ENCODE measurements around the gene AP5S1.

- TF ChIP-seq, protein P1, sequence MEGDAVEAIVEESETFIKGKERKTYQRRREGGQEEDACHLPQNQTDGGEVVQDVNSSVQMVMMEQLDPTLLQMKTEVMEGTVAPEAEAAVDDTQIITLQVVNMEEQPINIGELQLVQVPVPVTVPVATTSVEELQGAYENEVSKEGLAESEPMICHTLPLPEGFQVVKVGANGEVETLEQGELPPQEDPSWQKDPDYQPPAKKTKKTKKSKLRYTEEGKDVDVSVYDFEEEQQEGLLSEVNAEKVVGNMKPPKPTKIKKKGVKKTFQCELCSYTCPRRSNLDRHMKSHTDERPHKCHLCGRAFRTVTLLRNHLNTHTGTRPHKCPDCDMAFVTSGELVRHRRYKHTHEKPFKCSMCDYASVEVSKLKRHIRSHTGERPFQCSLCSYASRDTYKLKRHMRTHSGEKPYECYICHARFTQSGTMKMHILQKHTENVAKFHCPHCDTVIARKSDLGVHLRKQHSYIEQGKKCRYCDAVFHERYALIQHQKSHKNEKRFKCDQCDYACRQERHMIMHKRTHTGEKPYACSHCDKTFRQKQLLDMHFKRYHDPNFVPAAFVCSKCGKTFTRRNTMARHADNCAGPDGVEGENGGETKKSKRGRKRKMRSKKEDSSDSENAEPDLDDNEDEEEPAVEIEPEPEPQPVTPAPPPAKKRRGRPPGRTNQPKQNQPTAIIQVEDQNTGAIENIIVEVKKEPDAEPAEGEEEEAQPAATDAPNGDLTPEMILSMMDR (IDR thresholded peaks at IDR 0.05), result no peak
- TF ChIP-seq POLR2A (IDR thresholded peaks at IDR 0.05), result no peak
These were observed 1.6 kb downstream of the AP5S1 start for GRCh38 chr20:3821996-3822395.

All from vagina (tissue), 2 donors.